PC-9 (cell line): Measurements from ENCODE around the gene RAB31. TPM values are rescaled to one million over a fixed set of nuclear protein-coding genes. Genes with fewer than 3 reads are reported as not detected.

Source experiments
- BruUV-seq: library from RNA; stranded (reverse); fragments of 400-500 nt; replicated peaks from 2 replicates; lab custom pipeline; 2021; lab: Mats Ljungman, UMichigan
- CTCF ChIA-PET: fragments of 300-600 bp; sonication (Branson Sonifier 250); formaldehyde crosslinking; loops from one replicate; lab custom pipeline; 2022; ENCODE audit warnings: antibody characterized with exemption; lab: Charles Lee
- POLR2A ChIA-PET: fragments of 300-600 bp; sonication (Branson Sonifier 250); formaldehyde crosslinking; loops from one replicate; lab custom pipeline; 2022; ENCODE audit warnings: antibody characterized with exemption; ENCODE audit not compliant: unreplicated experiment; lab: Charles Lee
- DNase-seq, 2 experiments: peaks; one replicate each; pipeline versions ENCODE4 v3.0.0 to v3.0.0-alpha.2; 2015 to 2022; ENCODE audit warnings: mixed read lengths in 1 of 2
- H2AFZ ChIP-seq: fragments of 200-600 bp; sonication (generic); 2 replicates; pipeline ENCODE4 v1.8.1; 2017; ENCODE audit warnings: antibody characterized with exemption
- H3F3A ChIP-seq: fragments of 200-600 bp; sonication (generic); 2 replicates; pipeline ENCODE4 v1.8.1; 2017; ENCODE audit warnings: antibody characterized with exemption, mild to moderate bottlenecking, low read depth; ENCODE audit not compliant: insufficient read depth
- H3K27ac ChIP-seq: fragments of 200-600 bp; sonication (generic); 2 replicates; pipeline ENCODE4 v1.6.1; 2016; ENCODE audit warnings: mixed run types
- H3K27me3 ChIP-seq: fragments of 200-600 bp; sonication (generic); 2 replicates; pipeline ENCODE4 v1.6.1; 2016; ENCODE audit warnings: low read depth, mixed run types; ENCODE audit not compliant: insufficient read depth
- H3K36me3 ChIP-seq: fragments of 200-600 bp; sonication (generic); 2 replicates; pipeline ENCODE4 v1.6.1; 2016; ENCODE audit warnings: low read depth, mixed run types
- H3K4me1 ChIP-seq: fragments of 200-600 bp; sonication (generic); replicated peaks from 2 replicates; pipeline ENCODE4 v1.6.1; 2016; ENCODE audit warnings: mixed run types; ENCODE audit not compliant: insufficient read depth
- H3K4me2 ChIP-seq: fragments of 200-600 bp; sonication (generic); 2 replicates; pipeline ENCODE4 v1.6.1; 2017; ENCODE audit warnings: mixed run types
- H3K4me3 ChIP-seq: fragments of 200-600 bp; sonication (generic); 2 replicates; pipeline ENCODE4 v1.6.1; 2016; ENCODE audit warnings: mixed run types
- H3K79me2 ChIP-seq: fragments of 200-600 bp; sonication (generic); 2 replicates; pipeline ENCODE4 v1.6.1; 2017; ENCODE audit warnings: low read depth, mixed run types
- H3K9me2 ChIP-seq: fragments of 200-600 bp; sonication (generic); 2 replicates; pipeline ENCODE4 v1.8.1; 2017; ENCODE audit warnings: mild to moderate bottlenecking; ENCODE audit not compliant: insufficient read depth
- H3K9me3 ChIP-seq: fragments of 200-600 bp; sonication (generic); 2 replicates; pipeline ENCODE4 v1.8.1; 2016; ENCODE audit warnings: low read depth; ENCODE audit not compliant: insufficient read depth
- H4K20me1 ChIP-seq: fragments of 200-600 bp; sonication (generic); 2 replicates; pipeline ENCODE4 v1.8.1; 2017; ENCODE audit not compliant: insufficient read depth
- CTCF ChIP-seq: fragments of 200-600 bp; sonication (generic); conservative IDR thresholded peaks from 2 replicates; pipeline ENCODE4 v1.6.1; 2017; ENCODE audit warnings: mixed run types, antibody characterized with exemption, mild to moderate bottlenecking, moderate library complexity
- EZH2 ChIP-seq: fragments of 200-600 bp; sonication (generic); IDR thresholded peaks from 2 replicates; pipeline ENCODE4 v1.8.0; 2017; ENCODE audit warnings: antibody characterized with exemption, low read depth
- intact Hi-C: fragments of 100-400 bp; cut with micrococcal nuclease; formaldehyde crosslinking; loops from one replicate; pipeline ENCODE4 v1.10.0; 2022; ENCODE audit not compliant: unreplicated experiment
- total RNA-seq: library from RNA; stranded (reverse); gene quantifications from 2 replicates; pipeline ENCODE4 v1.2.3, GENCODE V29; 2021

Gene RAB31
- total RNA-seq, 1 experiment from 2014 or later = 51.0 TPM

DNA sequence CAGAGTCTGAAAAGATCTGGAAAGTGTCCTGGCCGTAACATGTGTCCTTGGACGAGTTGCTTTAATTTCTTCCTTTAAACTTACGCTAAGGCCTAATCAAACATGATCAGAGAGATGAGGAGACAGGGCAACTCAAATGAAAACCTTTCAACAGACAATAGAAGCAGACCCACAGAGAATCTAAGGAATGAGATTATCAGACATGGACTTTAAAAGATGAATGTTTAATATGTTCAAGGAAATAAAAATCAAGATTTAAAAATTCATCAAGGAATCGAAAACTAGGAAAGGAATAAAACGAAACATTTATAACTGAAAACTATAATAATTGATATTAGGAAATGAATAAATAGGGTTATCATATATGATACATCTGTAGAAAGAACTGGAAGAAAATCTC, 55.1 kb downstream of the RAB31 start:
- Histone ChIP-seq H2AFZ (no peak overlapping the region), H3K4me3 (no peak overlapping the region), H3K4me1 (peaks cover 9% of the 10 kb centered on the region; the same call in 1 of the 2 replicates), H3K36me3 (no peaks in the 10 kb centered on the region), H3K27ac (no peak overlapping the region), H3K4me2 (no peak overlapping the region), H4K20me1 (no peaks in the 10 kb centered on the region), H3K79me2 (peaks cover 30% of the 10 kb centered on the region; the same call in 1 of the 2 replicates), H3K9me3 (no peaks in the 10 kb centered on the region), H3K9me2 (no peaks in the 10 kb centered on the region), H3F3A (peaks cover 13% of the 10 kb centered on the region; the same call in 1 of the 2 replicates), H3K27me3 (no peaks in the 10 kb centered on the region)
- DNase-seq = no peak
- ChIA-PET CTCF (interaction anchor here (0.6 kb wide), 1 partner anchor 80 kb away, joined by 3 read pairs; no protein-coding TSS in a partner anchor), POLR2A (no interaction called here)
- intact Hi-C loops = no loop called here
- no TSS peak for BruUV-seq
- no peak for TF ChIP-seq EZH2
- no peak for TF ChIP-seq CTCF

- no peak overlapping the region for H3K4me2 ChIP-seq
- ChIA-PET CTCF (no interaction called here), POLR2A (interaction anchor here (0.5 kb wide), 1 partner anchor 11 kb away, joined by 3 read pairs; no protein-coding TSS in a partner anchor)
- H3K4me1 ChIP-seq = peaks cover 9% of the 10 kb centered on the region; the same call in 1 of the 2 replicates
- H2AFZ ChIP-seq = no peak overlapping the region
- no peaks in the 10 kb centered on the region for H3K27me3 ChIP-seq
- BruUV-seq = no TSS peak
- no peaks in the 10 kb centered on the region for H4K20me1 ChIP-seq
- H3K27ac ChIP-seq = no peak overlapping the region
- no peaks in the 10 kb centered on the region for H3K9me2 ChIP-seq
- no peak for TF ChIP-seq EZH2
- no peak for TF ChIP-seq CTCF
- peaks cover 13% of the 10 kb centered on the region; the same call in 1 of the 2 replicates for H3F3A ChIP-seq
- H3K36me3 ChIP-seq = no peaks in the 10 kb centered on the region
- H3K9me3 ChIP-seq = no peaks in the 10 kb centered on the region
- intact Hi-C loops = no loop called here
- no peak overlapping the region for H3K4me3 ChIP-seq
- DNase-seq = no peak
- H3K79me2 ChIP-seq = peaks cover 22% of the 10 kb centered on the region; the same call in 1 of the 2 replicates
These were observed 55.9 kb downstream of the RAB31 start for GRCh38 chr18:9764011-9764481.

DNA sequence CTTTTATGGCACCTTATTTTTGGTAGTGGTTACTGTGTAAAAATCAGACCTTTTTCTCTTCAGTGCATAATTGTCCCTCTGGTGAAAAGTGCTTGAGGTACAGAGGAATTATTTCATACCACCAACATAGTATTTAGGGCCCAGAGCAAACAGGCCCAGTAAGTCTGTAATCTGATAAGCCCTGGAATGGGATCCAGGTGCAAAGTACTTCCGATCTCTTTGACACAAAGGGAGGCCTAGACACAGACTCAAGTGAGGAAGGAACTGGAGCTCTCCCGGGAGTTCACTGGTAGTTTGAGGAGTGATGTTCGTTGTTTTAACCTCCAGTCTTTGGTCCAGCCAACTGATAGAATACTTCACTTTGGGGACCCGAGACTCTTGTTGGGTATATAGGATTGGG, 57.4 kb downstream of the RAB31 start:
- Histone ChIP-seq H3K4me1 (peaks cover 9% of the 10 kb centered on the region), H3K4me2 (no peak overlapping the region), H3K4me3 (no peak overlapping the region), H3K9me2 (no peaks in the 10 kb centered on the region), H3K36me3 (no peaks in the 10 kb centered on the region), H3K27me3 (no peaks in the 10 kb centered on the region), H4K20me1 (no peaks in the 10 kb centered on the region), H3K9me3 (no peaks in the 10 kb centered on the region), H3F3A (peaks cover 13% of the 10 kb centered on the region; the same call in 1 of the 2 replicates), H2AFZ (no peak overlapping the region), H3K27ac (0 out of 2 replicates have a peak overlapping the region, but pooled peaks have one; percentile 9), H3K79me2 (peaks cover 28% of the 10 kb centered on the region; the same call in 1 of the 2 replicates)
- POLR2A ChIA-PET = no interaction called here
- TF ChIP-seq EZH2 (no peak), CTCF (no peak)
- CTCF ChIA-PET = no interaction called here
- BruUV-seq = no TSS peak
- DNase-seq = no peak
- intact Hi-C loops = no loop called here
